Measurements from ENCODE around the gene PHF13. TPM values are rescaled to one million over a fixed set of nuclear protein-coding genes. Genes with fewer than 3 reads are reported as not detected.
A peak's percentile ranks its signal among the peaks of the same experiment; 100 is the strongest.

Gene PHF13
- total and polyA plus RNA-seq, 9 of the 15 experiments (the other 6 are each of a cell fraction or from before 2014, with no cell fraction given) = 1.8 to 36.1 (median 11.7) TPM

DNA sequence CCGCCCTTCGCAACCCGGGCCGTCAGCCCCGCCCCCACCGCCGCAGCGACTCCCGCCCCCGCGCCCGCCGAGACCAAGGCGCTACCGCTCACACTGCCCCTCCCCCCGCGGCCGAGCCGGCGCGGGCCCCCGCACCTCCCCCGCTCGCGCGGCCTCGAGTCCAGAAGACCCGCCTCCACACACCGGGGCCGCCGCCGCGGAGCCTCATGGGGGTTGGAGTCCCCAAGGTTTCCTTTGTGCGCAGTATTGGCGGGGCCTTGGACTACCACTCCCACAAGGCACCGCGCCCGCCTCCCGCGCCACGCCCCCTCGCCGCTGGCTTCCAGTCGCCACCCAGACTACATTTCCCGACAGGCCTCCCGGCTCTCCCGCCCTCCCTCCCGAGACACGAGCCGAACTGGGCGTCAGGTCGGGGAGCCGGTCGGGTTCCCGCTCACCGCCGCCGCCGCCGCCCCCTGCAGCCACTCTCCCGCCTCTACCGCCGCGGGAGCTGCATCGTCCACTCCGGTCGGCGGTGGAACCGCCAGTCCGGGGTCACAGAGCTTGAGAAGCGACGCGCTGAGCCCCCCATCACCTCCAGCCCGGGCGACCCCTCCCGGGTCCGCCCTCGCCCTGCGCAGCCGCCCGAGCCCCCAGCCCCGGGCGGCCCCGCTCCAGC, at the start of gene PHF13 (continued):
- TF ChIP-seq, protein P1, sequence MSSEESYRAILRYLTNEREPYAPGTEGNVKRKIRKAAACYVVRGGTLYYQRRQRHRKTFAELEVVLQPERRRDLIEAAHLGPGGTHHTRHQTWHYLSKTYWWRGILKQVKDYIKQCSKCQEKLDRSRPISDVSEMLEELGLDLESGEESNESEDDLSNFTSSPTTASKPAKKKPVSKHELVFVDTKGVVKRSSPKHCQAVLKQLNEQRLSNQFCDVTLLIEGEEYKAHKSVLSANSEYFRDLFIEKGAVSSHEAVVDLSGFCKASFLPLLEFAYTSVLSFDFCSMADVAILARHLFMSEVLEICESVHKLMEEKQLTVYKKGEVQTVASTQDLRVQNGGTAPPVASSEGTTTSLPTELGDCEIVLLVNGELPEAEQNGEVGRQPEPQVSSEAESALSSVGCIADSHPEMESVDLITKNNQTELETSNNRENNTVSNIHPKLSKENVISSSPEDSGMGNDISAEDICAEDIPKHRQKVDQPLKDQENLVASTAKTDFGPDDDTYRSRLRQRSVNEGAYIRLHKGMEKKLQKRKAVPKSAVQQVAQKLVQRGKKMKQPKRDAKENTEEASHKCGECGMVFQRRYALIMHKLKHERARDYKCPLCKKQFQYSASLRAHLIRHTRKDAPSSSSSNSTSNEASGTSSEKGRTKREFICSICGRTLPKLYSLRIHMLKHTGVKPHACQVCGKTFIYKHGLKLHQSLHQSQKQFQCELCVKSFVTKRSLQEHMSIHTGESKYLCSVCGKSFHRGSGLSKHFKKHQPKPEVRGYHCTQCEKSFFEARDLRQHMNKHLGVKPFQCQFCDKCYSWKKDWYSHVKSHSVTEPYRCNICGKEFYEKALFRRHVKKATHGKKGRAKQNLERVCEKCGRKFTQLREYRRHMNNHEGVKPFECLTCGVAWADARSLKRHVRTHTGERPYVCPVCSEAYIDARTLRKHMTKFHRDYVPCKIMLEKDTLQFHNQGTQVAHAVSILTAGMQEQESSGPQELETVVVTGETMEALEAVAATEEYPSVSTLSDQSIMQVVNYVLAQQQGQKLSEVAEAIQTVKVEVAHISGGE (CRISPR knock-in tag; IDR thresholded peaks at IDR 0.05) = peak in 1 of 3 experiments; percentile 76; a peak in 2 of 6 replicates
- TF ChIP-seq RBM15 (IDR thresholded peaks at IDR 0.05; ENCODE audit: insufficient read depth, low read length) = no peak
- TF ChIP-seq MEF2A (IDR thresholded peaks at IDR 0.05; ENCODE audit: control insufficient read depth, low read depth, low read length) = no peak
- no peak for TF ChIP-seq NCOA6 (IDR thresholded peaks at IDR 0.05)
- TF ChIP-seq, protein P2, sequence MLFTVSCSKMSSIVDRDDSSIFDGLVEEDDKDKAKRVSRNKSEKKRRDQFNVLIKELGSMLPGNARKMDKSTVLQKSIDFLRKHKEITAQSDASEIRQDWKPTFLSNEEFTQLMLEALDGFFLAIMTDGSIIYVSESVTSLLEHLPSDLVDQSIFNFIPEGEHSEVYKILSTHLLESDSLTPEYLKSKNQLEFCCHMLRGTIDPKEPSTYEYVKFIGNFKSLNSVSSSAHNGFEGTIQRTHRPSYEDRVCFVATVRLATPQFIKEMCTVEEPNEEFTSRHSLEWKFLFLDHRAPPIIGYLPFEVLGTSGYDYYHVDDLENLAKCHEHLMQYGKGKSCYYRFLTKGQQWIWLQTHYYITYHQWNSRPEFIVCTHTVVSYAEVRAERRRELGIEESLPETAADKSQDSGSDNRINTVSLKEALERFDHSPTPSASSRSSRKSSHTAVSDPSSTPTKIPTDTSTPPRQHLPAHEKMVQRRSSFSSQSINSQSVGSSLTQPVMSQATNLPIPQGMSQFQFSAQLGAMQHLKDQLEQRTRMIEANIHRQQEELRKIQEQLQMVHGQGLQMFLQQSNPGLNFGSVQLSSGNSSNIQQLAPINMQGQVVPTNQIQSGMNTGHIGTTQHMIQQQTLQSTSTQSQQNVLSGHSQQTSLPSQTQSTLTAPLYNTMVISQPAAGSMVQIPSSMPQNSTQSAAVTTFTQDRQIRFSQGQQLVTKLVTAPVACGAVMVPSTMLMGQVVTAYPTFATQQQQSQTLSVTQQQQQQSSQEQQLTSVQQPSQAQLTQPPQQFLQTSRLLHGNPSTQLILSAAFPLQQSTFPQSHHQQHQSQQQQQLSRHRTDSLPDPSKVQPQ (CRISPR knock-in tag; IDR thresholded peaks at IDR 0.05; ENCODE audit: borderline replicate concordance) = no peak
- no peak for TF ChIP-seq NFRKB (IDR thresholded peaks at IDR 0.05; ENCODE audit: low read depth)
- TF ChIP-seq SRSF1 (IDR thresholded peaks at IDR 0.05; ENCODE audit: low read depth, low read length) = no peak
- TF ChIP-seq, protein P3, sequence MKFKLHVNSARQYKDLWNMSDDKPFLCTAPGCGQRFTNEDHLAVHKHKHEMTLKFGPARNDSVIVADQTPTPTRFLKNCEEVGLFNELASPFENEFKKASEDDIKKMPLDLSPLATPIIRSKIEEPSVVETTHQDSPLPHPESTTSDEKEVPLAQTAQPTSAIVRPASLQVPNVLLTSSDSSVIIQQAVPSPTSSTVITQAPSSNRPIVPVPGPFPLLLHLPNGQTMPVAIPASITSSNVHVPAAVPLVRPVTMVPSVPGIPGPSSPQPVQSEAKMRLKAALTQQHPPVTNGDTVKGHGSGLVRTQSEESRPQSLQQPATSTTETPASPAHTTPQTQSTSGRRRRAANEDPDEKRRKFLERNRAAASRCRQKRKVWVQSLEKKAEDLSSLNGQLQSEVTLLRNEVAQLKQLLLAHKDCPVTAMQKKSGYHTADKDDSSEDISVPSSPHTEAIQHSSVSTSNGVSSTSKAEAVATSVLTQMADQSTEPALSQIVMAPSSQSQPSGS (CRISPR knock-in tag; IDR thresholded peaks at IDR 0.05) = no peak
- TF ChIP-seq, protein P4, sequence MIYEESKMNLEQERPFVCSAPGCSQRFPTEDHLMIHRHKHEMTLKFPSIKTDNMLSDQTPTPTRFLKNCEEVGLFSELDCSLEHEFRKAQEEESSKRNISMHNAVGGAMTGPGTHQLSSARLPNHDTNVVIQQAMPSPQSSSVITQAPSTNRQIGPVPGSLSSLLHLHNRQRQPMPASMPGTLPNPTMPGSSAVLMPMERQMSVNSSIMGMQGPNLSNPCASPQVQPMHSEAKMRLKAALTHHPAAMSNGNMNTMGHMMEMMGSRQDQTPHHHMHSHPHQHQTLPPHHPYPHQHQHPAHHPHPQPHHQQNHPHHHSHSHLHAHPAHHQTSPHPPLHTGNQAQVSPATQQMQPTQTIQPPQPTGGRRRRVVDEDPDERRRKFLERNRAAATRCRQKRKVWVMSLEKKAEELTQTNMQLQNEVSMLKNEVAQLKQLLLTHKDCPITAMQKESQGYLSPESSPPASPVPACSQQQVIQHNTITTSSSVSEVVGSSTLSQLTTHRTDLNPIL (CRISPR knock-in tag; IDR thresholded peaks at IDR 0.05) = no peak

All from K562 (cell line).